GM18520 (cell line): Measurements from ENCODE around the gene BICDL2.

Source experiments
- ATAC-seq: cut with Tn5 transposase; IDR thresholded peaks from one replicate; pipeline ENCODE4 v1.9.1; 2021; ENCODE audit not compliant: unreplicated experiment

Gene BICDL2

GRCh38 chr16:3050487-3050886, 13.7 kb upstream of the BICDL2 start:
- no peak for ATAC-seq

- no peak for ATAC-seq
Observed at GRCh38 chr16:3049921-3050481, 13.3 kb upstream of the BICDL2 start.

- no peak for ATAC-seq
Observed at GRCh38 chr16:3047387-3047720, 10.6 kb upstream of the BICDL2 start.

DNA sequence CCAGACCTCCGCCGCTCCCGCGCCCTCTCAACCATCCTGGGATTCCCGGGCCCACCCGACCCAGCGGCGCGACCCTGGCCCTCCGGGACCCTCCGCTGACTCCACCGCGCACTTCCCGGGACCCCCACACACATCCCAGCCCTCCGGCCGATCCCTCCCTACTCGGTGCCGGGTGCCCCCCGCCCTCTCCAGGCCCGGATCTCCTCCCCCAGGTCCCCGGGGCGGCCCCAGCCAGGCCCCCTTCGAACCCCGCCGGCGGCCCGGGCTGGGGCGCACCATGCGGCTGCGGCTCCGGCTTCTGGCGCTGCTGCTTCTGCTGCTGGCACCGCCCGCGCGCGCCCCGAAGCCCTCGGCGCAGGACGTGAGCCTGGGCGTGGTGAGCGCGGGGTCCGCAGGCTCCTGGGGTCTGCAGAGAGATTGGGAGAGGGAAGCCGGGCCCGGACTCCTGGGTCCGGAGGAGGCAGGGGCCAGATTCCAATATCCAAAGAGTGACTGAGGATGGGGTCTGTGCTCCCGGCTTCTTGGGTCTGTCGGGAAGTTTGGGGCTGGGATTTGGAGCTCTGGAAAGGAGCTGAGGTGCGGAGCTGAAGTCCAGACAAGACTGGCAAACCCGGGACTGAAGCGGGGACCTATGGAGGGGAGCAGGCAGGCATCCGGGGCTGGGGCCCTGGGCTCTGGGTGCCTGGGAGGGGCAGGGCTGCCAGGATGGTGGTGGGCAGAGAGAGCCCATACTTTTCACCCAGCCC, 10.1 kb upstream of the BICDL2 start:
- no peak for ATAC-seq

GRCh38 chr16:3045758-3046640, 9.3 kb upstream of the BICDL2 start, which contains the start of gene MMP25:
Gene MMP25, plus strand, starts transcription at chr16:3046561. Its CDS starts 357 bp downstream, at chr16:3046918.
- ATAC-seq: no peak

GRCh38 chr16:3044708-3045107, 8.0 kb upstream of the BICDL2 start:
- ATAC-seq: no peak

GRCh38 chr16:3042376-3042775, 5.6 kb upstream of the BICDL2 start:
- ATAC-seq: no peak

DNA sequence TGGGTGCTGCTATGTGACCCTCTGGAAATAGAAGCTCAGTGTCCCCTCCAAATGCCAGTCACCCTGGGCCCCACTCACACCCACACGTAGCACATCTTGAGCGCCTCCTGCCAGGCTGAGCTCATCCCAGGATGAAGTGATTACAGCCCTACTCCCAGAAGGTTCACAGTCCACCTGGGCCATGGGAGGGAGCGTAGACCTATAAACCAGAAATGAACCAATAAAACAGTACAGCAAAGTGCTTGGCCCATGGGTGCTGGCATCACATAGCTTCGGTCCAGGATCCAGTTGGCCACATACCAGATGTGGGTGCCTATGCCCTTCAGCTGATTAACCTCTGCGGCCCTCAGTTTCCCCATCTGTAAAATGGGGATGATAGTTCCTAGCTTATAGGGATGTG, 2.2 kb upstream of the BICDL2 start:
- ATAC-seq: no peak

DNA sequence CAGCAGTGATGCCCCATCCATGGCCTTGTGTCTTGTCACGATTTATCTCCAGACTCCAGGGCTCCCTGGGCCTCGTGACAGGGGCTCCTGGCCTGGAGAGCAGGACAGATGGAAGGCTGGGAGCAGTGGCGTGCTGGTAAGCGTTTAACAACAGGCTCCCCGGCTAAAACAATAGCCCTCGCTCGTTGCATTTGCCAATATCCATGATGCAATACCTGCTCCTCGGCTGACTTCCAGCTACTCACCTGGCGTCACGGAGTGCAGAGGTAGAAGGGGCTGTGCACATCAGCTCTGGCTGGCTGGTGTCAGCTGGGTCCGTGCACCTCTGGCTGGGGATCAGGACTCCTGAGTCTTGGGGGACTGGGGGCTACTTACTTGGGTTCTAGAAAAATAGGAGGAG, 1.5 kb upstream of the BICDL2 start:
- no peak for ATAC-seq

DNA sequence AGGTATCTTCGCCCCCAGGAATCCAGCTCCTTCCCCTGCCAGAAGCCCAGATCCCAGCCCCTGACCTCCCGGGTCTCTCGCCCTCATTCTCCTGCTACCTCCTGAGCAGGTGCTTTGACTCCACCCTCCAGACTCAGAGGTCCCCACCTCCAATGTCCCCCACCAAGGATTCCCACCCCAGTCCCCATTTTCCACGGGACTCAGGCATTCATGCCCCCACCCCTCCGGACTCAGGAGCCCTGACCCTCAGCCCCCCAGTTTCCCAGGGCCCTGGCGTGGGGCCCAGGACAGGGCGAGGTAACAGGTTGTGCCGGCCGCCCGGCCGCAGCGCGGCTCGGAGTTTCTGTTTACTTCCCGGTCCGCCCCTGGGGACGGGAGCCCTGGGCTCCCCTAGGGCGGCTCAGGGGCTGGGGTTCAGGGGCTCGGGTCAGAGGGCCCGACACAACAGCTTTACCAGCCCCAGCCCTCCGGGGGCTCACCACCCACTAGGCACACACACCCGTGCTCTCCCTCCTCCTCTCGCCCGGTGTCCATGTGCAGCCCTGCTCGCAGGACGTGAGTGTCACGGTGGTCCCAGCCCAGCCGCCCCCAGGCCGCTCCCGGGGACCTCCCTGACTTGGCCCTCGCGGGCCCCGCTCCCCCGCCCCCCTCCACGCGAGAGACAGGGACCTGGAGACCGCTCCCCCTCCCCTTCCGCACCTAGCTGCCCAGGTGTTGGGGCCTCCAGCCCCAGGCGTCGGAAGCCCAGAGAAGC, 595 bp downstream of the BICDL2 start:
- no peak for ATAC-seq

DNA sequence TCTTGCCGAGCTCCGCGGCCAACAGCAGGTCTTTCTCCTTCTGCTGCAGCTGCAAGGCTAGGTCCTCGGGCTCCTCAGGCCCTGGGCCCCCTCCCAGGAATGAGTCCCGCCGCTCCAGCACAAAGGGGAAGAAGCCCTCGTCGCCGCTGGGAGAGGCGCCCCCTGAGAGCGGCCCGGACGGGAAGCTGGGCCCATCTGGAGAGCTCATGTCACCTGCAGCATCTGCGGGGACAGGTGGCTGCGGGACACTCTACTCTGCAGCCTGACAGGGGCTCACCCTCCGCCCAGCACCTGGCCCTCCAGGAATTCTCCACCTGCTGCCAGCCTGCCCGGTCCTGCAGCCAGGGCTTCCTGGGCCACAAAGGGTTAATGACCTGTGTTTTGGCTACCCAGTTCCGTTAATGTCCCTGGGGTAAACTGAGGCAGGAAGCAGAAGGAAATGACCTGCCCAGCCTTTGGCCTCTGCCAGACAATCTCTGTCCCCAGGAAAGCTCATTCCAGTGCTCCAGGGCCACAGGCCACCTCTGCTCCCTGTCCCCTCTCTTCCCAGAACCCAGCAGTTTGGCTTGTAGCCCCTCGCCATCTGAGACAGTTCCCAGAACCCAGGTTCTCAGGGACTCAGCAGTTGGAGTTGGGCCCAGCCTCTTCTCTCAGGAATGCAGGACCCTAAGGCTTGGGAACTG, 1.3 kb downstream of the BICDL2 start:
- ATAC-seq: no peak

DNA sequence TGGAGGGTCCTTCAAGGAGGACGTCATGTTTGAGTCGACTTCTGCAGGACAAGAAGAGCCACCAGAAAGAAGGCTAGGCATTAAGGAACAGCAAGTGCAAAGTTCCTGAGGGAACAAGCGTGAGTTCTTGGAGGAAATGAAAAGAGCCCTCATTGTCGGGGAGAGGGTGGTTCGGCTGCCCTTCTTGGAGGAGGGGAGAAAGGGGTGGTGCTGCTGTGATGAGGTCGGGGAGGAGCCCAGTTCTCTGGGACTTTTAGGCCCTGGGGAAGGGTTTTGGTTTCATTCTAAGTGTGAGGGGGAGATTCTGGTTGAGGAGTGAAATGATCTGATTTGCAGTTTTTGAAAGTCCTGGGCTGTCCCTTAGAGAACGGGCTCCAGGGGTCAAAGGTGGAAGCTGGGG, 4.1 kb downstream of the BICDL2 start:
- no peak for ATAC-seq

GRCh38 chr16:3030222-3031212, 6.2 kb downstream of the BICDL2 start:
- no peak for ATAC-seq

DNA sequence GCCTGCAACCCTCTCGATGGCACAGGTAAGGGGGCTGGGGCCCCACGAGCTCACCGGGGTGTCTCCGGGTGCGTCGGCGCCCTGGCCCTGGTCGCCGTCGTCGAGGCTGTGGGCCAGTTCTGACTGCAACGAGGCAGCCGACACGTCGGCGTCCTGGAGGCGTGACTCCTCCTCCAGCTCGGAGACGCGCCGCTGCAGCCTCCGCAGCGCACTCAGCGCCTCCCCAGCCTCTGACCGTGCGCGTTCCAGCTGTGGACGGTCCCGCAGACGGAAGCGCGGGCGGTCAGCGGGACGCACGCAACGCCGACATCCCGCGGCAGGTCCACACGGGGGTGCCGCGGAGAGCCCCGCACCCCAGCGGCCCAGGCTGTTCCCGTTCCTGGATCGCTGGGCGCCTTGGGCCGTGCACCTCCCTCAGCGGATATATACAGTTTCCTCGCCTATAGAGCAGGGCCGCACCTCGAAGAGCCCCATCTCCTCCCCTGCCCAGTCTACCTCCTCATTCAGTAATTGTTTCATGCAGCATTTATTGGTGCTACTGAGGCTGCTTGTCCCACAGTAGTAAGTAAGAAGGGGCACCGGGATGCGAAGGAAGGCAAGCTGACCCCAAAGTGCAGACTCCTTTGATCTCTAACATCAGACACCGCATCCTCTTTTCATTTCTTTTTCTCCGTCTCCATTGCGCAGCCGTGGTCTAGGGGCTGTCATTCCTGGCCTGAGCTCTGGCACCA, 7.1 kb downstream of the BICDL2 start:
- ATAC-seq: no peak

- ATAC-seq: no peak
Observed at GRCh38 chr16:3028716-3029319, 7.9 kb downstream of the BICDL2 start.

- ATAC-seq: no peak
Observed at GRCh38 chr16:3027983-3028715, 8.6 kb downstream of the BICDL2 start.

- no peak for ATAC-seq
Observed at GRCh38 chr16:3027489-3027795, 9.3 kb downstream of the BICDL2 start.
